GM18907 (cell line): Measurements from ENCODE around the gene CCDC92.

Experiments
- ATAC-seq: cut with Tn5 transposase; IDR thresholded peaks from one replicate; pipeline ENCODE4 v1.9.1; 2021; ENCODE audit warnings: mild to moderate bottlenecking, moderate library complexity; ENCODE audit not compliant: unreplicated experiment

CCDC92 gene

DNA sequence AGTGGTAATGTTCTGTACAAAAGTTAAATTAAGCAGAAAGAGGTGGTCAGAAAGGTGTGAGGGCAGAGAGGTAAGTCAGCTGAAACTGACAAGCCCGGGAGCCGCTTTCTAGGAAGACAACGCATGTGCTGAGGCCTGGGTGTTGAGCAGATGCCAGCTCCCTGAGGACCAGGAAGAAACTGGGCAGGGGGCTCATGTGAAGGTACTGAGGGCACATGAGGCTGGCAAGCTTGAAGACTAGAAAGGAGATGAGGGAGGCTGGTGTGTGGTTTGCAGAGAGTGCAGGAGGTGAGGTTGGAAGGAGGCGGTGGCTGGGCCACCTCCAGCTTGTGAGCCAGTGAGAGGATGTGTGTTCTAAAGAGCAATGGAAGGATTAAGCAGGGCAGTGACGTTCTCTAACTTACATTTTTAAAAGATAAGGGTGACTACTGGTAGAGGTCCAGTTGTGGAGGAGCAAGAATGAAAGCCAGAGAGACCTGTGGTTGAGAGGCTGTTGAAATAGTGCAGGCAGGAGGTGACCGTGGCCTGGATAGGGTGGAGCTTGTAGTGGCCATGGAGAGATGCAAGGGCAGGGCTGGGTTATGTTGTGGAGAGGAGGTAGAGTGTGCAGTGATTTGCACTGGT, 29.5 kb upstream of the CCDC92 start:
- no peak for ATAC-seq

DNA sequence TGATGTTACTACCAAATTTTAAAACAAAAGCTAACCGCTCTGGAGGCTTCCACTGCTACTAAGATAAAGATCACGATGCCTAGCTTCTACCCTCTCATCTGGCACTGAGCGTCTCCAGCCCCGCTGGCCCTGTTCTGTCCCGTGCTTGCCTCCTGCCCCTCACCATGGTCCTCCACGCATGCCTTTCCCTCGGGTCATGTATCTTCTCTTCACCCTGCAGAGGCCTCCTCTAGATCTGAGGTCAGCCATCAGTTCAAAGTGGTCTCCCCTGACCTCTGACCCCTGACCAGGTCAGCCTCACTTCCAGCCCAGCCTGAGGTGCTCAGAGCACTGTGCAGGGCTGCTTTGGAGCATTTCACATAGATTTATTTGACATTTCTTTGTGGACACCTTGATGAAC, 28.7 kb upstream of the CCDC92 start:
- ATAC-seq, result no peak

DNA sequence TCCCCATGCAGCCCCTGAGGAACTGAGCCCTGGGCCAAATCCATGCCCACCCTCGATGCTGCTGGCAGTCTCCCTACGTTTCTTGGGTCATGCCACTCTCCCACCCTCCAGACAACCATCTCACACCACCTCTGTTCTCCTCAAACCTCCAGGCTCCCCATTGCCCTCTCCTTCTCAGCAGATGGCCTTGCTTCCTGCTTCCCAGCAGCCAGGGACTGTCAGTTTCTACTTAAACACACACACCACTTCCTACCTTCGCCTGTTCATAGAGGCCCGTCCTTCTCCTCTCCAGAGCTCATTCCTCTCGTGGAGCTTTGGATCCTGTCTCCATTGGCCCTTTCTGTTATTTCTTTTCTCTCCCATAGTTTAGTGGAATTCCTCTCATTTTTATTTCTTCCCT, 27.5 kb upstream of the CCDC92 start:
- no peak for ATAC-seq

- no peak for ATAC-seq
Observed at GRCh38 chr12:123998991-123999359, 26.3 kb upstream of the CCDC92 start.

- no peak for ATAC-seq
Observed at GRCh38 chr12:123998344-123998990, 25.8 kb upstream of the CCDC92 start.

- ATAC-seq, result no peak
Observed at GRCh38 chr12:123997908-123998307, 25.3 kb upstream of the CCDC92 start.

GRCh38 chr12:123997033-123997822, 24.6 kb upstream of the CCDC92 start:
- ATAC-seq, result no peak

DNA sequence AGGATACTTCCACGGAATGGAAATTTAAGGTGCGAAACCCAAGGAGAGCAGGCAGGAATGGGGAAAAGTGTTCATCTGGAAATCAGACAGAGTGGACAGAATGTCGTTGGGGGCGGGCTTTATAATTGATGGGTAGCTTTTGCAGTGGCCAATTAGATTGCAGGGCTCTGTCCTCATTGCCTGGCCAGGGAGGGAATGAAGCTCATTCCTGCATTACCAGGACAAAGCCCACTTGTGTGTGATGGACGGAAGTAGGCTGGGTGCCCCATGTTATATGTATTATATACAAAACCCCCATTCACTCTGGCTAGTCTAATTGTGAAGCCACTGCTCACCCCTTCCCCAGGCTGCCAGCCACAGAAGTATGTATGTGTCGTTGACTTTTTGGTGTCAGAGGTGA, 23.9 kb upstream of the CCDC92 start:
- no peak for ATAC-seq

- ATAC-seq, result no peak
Observed at GRCh38 chr12:123995023-123995748, 22.6 kb upstream of the CCDC92 start.

GRCh38 chr12:123992118-123992825, 19.6 kb upstream of the CCDC92 start:
- no peak for ATAC-seq

DNA sequence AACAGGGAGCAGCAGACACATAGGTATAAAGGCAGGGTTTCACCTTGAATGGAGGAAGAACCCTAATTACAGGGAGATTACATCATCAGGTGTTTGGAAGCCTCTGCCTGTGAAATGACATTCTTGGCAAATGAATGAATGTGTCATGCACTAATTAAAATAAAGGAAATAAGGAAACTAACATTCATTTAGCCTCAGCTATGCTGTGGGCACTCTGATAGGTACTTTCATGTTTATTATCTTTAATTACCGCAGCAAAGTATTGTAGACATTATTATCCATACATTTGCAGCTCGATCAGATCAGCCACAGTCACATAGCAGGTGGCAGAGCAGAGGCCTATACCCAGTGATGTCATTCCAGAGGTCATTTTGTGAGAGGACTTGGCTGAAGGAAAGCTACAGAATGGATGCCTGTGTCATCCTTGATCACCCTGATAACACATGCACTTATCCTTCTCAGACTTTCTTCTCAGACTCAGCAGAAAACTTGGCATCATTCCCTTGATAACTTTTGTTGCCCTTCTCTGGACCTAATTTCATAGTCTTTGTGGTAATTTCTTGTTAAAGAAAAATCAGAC, 18.8 kb upstream of the CCDC92 start:
- no peak for ATAC-seq

- no peak for ATAC-seq
Observed at GRCh38 chr12:123990511-123990910, 17.9 kb upstream of the CCDC92 start.

DNA sequence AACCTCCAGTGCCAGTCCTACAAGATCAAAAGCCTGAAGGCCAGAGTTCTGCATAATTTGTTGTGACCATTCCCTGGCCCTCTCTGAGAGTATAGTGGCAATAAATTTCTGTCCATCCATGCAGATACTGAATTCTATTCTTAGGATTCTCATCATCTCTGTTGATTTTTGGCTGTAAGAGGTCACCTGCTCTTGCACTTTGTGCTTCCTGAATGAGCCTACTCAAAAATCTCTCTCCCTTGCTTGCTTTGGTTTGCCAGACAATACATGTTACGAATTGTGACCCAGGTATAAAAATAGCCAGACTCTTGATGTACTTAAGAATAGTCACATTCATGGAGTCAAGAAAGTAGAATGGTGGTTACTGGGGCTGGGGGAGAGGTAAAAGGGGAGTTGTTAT, 17.1 kb upstream of the CCDC92 start:
- no peak for ATAC-seq

DNA sequence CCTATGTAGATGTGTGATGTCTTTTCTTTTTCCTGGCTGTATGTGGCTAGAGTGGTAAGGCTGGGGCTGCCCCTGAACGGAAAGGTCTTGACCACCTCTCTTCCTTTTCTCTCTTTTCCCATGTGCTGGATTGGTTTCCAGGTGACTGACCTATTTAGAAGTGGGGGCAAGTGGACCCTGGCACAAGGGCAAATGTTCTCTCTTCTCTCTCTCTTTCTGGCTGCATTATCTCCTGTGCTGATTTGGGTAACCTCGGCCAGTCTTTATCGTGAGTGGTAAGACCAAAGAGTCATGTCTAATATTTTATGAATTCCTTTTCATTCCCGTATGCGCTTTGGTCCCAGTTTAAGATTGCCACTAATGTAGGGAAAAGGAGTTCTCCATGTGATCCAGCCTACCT, 16.5 kb upstream of the CCDC92 start:
- no peak for ATAC-seq

- ATAC-seq, result no peak
Observed at GRCh38 chr12:123987022-123987421, 14.4 kb upstream of the CCDC92 start.

GRCh38 chr12:123986374-123986965, 13.8 kb upstream of the CCDC92 start:
- ATAC-seq, result no peak

- ATAC-seq, result no peak
Observed at GRCh38 chr12:123984903-123985302, 12.3 kb upstream of the CCDC92 start.

GRCh38 chr12:123983822-123984485, 11.3 kb upstream of the CCDC92 start:
- ATAC-seq, result no peak

DNA sequence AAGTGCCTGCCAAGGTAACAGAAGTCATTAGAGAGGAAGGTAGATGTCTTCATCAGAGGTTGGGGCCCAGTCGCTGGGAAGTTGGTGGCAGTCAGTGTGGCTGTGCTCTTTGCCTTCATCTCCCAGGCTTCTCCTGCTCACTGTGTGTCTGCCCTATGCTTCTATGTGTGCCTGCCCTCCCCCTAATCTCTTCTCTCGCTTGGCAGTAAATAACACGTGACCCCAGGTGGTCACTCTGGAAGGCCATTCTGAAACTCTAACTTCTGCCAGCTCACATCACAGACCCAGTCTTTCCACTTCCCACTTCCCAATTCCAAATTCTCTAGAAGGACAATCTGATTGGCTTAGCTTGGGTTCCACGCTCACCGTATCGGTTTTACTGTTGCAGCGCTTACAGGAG, 9.6 kb upstream of the CCDC92 start:
- ATAC-seq, result no peak

GRCh38 chr12:123979566-123979965, 6.9 kb upstream of the CCDC92 start:
- ATAC-seq, result no peak
